Astrocyte (in vitro differentiated cells and primary cell): ENCODE data around the gene NLRP6. TPM values are rescaled to one million over a fixed set of nuclear protein-coding genes. Genes with fewer than 3 reads are reported as not detected.

ENCODE experiments used
- DNase-seq: peaks from one replicate; pipeline ENCODE4 v3.0.0-alpha.2; 2010; ENCODE audit warnings: low read depth
- FAIRE-seq: peaks from 2 replicates; lab custom pipeline; 2011; peaks lifted over from hg19 to GRCh38; lab: Jason Lieb, UNC
- H2AFZ ChIP-seq: 2 replicates; pipeline ENCODE4 v1.6.0; 2012; ENCODE audit warnings: low read depth, low read length, inconsistent platforms
- H3K27ac ChIP-seq: 2 replicates; pipeline ENCODE4 v1.5.1; 2011; ENCODE audit warnings: low read depth, low read length, inconsistent platforms
- H3K27me3 ChIP-seq: 2 replicates; pipeline ENCODE4 v1.6.0; 2011; ENCODE audit warnings: low read length, inconsistent platforms; ENCODE audit not compliant: insufficient read depth
- H3K36me3 ChIP-seq: 2 replicates; pipeline ENCODE4 v1.5.1; 2011; ENCODE audit warnings: low read length, inconsistent platforms; ENCODE audit not compliant: insufficient read depth
- H3K4me1 ChIP-seq: 2 replicates; pipeline ENCODE4 v1.5.1; 2011; ENCODE audit warnings: low read length, inconsistent platforms; ENCODE audit not compliant: insufficient read depth
- H3K4me2 ChIP-seq: 2 replicates; pipeline ENCODE4 v1.6.0; 2012; ENCODE audit warnings: low read length, inconsistent platforms
- H3K4me3 ChIP-seq: 2 replicates; pipeline ENCODE4 v1.5.1; 2011; ENCODE audit warnings: low read depth, mild to moderate bottlenecking, low read length, inconsistent platforms; ENCODE audit not compliant: insufficient read depth
- H3K79me2 ChIP-seq: 2 replicates; pipeline ENCODE4 v1.6.0; 2012; ENCODE audit warnings: mild to moderate bottlenecking, low read length, inconsistent platforms; ENCODE audit not compliant: insufficient read depth
- H3K9ac ChIP-seq: 2 replicates; pipeline ENCODE4 v1.6.0; 2012; ENCODE audit warnings: mild to moderate bottlenecking, low read length, inconsistent platforms
- H3K9me3 ChIP-seq: 2 replicates; pipeline ENCODE4 v1.5.1; 2012; ENCODE audit warnings: low read depth, mild to moderate bottlenecking, low read length, inconsistent platforms; ENCODE audit not compliant: insufficient read depth
- H4K20me1 ChIP-seq: 2 replicates; pipeline ENCODE4 v1.6.0; 2012; ENCODE audit warnings: low read length, inconsistent platforms; ENCODE audit not compliant: insufficient read depth
- H3K27ac Mint-ChIP-seq: one replicate; pipeline ENCODE4 v1.8.0; 2021; ENCODE audit warnings: mild to moderate bottlenecking, mixed read lengths; ENCODE audit not compliant: unreplicated experiment
- H3K27me3 Mint-ChIP-seq: one replicate; pipeline ENCODE4 v1.8.0; 2021; ENCODE audit warnings: low read depth, mixed read lengths; ENCODE audit not compliant: unreplicated experiment
- H3K36me3 Mint-ChIP-seq: one replicate; pipeline ENCODE4 v1.8.0; 2021; ENCODE audit warnings: low read depth, mixed read lengths; ENCODE audit not compliant: unreplicated experiment
- H3K4me1 Mint-ChIP-seq: one replicate; pipeline ENCODE4 v1.8.0; 2021; ENCODE audit warnings: low read depth, mixed read lengths; ENCODE audit not compliant: unreplicated experiment
- H3K4me3 Mint-ChIP-seq: one replicate; pipeline ENCODE4 v1.8.0; 2021; ENCODE audit warnings: mild to moderate bottlenecking, moderate library complexity, mixed read lengths; ENCODE audit not compliant: unreplicated experiment
- H3K9me3 Mint-ChIP-seq: one replicate; pipeline ENCODE4 v1.8.0; 2021; ENCODE audit warnings: mild to moderate bottlenecking, mixed read lengths; ENCODE audit not compliant: unreplicated experiment
- EZH2 ChIP-seq: IDR thresholded peaks from 2 replicates; pipeline ENCODE4 v1.6.1; 2012; ENCODE audit warnings: mild to moderate bottlenecking, low read length, inconsistent platforms; ENCODE audit not compliant: insufficient read depth
- total RNA-seq: library from RNA; stranded (reverse); gene quantifications from 2 replicates; pipeline ENCODE4 v1.2.1, GENCODE V29; 2021
- TF ChIP-seq, protein P1 (sequence below): IDR thresholded peaks from 2 replicates; pipeline ENCODE4 v1.5.1; 2011; ENCODE audit warnings: low read depth, mild to moderate bottlenecking, inconsistent platforms, low read length, moderate library complexity; ENCODE audit not compliant: insufficient read depth

The NLRP6 gene
- total RNA-seq, 1 donor from 2014 or later = not detected

DNA sequence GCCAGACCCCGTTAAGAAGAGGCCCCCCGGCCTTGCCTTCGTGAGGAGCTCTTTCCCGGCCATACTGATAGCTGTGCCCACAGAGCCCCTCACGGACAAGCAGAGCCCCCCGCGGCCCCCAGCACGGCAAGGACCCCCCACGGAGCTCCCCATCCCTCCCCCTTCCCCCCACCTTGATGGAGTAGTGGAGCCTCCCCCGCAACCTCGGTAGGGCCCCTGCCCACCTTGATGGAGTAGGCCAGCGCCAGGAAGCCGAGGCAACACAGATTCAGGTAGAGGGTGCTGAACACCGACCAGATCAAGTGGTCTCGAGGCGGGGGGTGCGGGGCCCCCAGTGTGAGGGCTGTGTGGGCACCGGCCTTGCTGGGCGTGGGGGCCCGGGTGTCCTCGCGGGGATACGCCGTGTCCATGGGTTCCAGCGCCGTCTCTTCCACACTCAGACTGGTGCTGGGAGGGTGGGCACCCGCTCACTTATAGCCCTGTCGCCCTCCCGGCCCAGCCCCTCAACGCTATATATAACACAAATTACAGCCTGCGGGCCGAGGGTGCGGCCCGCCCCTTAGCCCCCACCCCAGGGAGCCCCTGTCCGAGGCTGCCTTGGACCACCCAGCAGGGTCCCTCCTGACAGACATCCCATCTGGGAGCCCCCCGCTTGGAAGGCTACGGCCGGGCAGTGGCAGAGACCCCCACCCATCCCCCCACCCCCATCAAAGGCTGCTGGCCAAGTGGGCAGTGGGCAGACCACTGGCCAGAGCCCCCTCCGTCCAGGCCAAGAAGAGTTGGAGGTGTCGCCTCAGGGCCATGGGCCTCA lies 21.1 kb downstream of the NLRP6 start, which contains the start of gene IFITM5:
TSS of gene IFITM5 (minus strand) at position 446 of the 811 bp plus-strand sequence. CDS start at position 410, 36 bp downstream.
- Histone ChIP-seq H4K20me1 (no peaks in the 10 kb centered on the region), H3K27ac (no peak within 1 kb of the TSS), H3K4me1 (no peaks in the 10 kb centered on the region), H3K9me3 (no peaks in the 10 kb centered on the region), H2AFZ (no peak within 1 kb of the TSS), H3K4me2 (no peak within 1 kb of the TSS), H3K36me3 (no peaks in the 10 kb centered on the region), H3K4me3 (no peak within 1 kb of the TSS), H3K9ac (no peak within 1 kb of the TSS), H3K79me2 (no peaks in the 10 kb centered on the region), H3K27me3 (no peaks in the 10 kb centered on the region)
- Mint-ChIP-seq H3K27ac (no peak within 1 kb of the TSS), H3K9me3 (peaks cover 2% of the 10 kb centered on the region), H3K27me3 (peaks cover 11% of the 10 kb centered on the region), H3K4me1 (peaks cover 3% of the 10 kb centered on the region), H3K4me3 (no peak within 1 kb of the TSS), H3K36me3 (peaks cover 3% of the 10 kb centered on the region)
- DNase-seq (no peak), FAIRE-seq (no peak)
- TF ChIP-seq, protein P1, sequence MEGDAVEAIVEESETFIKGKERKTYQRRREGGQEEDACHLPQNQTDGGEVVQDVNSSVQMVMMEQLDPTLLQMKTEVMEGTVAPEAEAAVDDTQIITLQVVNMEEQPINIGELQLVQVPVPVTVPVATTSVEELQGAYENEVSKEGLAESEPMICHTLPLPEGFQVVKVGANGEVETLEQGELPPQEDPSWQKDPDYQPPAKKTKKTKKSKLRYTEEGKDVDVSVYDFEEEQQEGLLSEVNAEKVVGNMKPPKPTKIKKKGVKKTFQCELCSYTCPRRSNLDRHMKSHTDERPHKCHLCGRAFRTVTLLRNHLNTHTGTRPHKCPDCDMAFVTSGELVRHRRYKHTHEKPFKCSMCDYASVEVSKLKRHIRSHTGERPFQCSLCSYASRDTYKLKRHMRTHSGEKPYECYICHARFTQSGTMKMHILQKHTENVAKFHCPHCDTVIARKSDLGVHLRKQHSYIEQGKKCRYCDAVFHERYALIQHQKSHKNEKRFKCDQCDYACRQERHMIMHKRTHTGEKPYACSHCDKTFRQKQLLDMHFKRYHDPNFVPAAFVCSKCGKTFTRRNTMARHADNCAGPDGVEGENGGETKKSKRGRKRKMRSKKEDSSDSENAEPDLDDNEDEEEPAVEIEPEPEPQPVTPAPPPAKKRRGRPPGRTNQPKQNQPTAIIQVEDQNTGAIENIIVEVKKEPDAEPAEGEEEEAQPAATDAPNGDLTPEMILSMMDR = no peak
- no peak for TF ChIP-seq EZH2

DNA sequence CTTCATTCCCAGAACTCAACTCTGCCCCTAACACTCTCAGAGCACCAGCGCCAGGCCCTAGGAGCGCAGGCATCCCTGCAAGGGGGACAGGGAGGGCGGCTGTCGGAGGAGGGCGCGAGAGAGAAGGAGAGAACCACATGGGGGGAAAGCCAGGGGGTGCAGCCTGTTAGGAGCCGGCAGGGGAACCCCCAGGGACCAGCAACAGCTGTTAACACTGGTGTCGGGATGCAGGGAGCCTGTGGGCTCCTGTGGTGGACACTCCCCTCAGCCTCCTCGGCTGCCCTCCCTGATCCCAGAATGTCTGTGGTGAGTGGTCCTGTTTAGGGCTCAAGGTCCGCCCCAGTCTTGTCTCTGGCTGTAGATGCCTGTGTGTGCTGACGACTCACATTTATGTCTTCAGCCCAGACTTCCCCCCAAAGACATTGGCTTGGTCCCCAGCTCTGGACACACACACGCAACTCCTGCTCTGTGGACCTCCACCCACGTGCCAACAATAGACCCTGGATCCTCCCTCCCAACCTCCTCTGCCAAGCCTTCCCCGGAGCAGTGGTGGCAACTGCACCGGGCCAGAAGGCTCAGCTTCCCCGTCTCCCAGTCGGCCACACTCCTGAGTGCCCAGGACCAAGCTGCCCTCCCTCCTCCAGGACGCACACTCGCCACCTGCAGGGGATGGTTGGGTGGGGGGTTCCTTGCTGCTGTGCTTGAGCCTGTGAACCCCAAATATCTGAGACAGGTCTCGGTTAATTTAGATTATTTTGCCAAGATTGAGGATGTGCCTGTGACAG lies 21.9 kb downstream of the NLRP6 start:
- H3K4me3 ChIP-seq = no peak overlapping the region

More for the DNA sequence above, 21.9 kb downstream of the NLRP6 start:
- H3K4me2 ChIP-seq = no peak overlapping the region
- no peak for DNase-seq
- Mint-ChIP-seq H3K4me1 (peaks cover 3% of the 10 kb centered on the region), H3K4me3 (no peak overlapping the region), H3K27ac (no peak overlapping the region), H3K36me3 (peaks cover 1% of the 10 kb centered on the region), H3K27me3 (peaks cover 10% of the 10 kb centered on the region), H3K9me3 (peaks cover 2% of the 10 kb centered on the region)
- no peaks in the 10 kb centered on the region for H3K27me3 ChIP-seq
- H4K20me1 ChIP-seq = no peaks in the 10 kb centered on the region
- H3K79me2 ChIP-seq = no peaks in the 10 kb centered on the region
- H3K27ac ChIP-seq = no peak overlapping the region
- TF ChIP-seq, protein P1 = no peak
- TF ChIP-seq EZH2 = no peak
- FAIRE-seq = no peak
- no peak overlapping the region for H2AFZ ChIP-seq
- no peaks in the 10 kb centered on the region for H3K4me1 ChIP-seq
- H3K36me3 ChIP-seq = no peaks in the 10 kb centered on the region
- H3K9me3 ChIP-seq = no peaks in the 10 kb centered on the region
- H3K9ac ChIP-seq = no peak overlapping the region
